Natural killer cell (primary cell): ENCODE results near the gene MYO1D. TPM values are rescaled to one million over a fixed set of nuclear protein-coding genes. Genes with fewer than 3 reads are reported as not detected.
A peak's percentile ranks its signal among the peaks of the same experiment; 100 is the strongest.

ENCODE experiments used
- ATAC-seq, 3 donors: fragments of 150-1000 bp in 2 of 3; fragments of 200-7000 bp in 1 of 3; cut with Tn5 transposase; 1 replicate in 1 of 3; 2 replicates in 2 of 3; pipeline ENCODE4 v1.10.0; 2021; ENCODE audit warnings: mild to moderate bottlenecking in 2 of 3, moderate library complexity in 2 of 3
- DNase-seq, 2 donors: peaks; one replicate each; pipeline versions ENCODE4 v3.0.0 to v3.0.0-alpha.2; 2013 to 2021; ENCODE audit warnings: mixed read lengths in 1 of 2
- H3K27ac ChIP-seq: one replicate; pipeline ENCODE4 v1.5.1; 2013; ENCODE audit warnings: mild to moderate bottlenecking, low read length
- H3K27me3 ChIP-seq: one replicate; pipeline ENCODE4 v1.6.1; 2013; ENCODE audit warnings: low read length; ENCODE audit not compliant: control insufficient read depth, insufficient read depth
- H3K36me3 ChIP-seq: one replicate; pipeline ENCODE4 v1.6.1; 2013; ENCODE audit warnings: low read length; ENCODE audit not compliant: control insufficient read depth, insufficient read depth
- H3K4me1 ChIP-seq: one replicate; pipeline ENCODE4 v1.6.1; 2013; ENCODE audit warnings: low read length; ENCODE audit not compliant: control insufficient read depth, insufficient read depth
- H3K4me3 ChIP-seq: one replicate; pipeline ENCODE4 v1.5.1; 2013; ENCODE audit warnings: low read length
- H3K9me3 ChIP-seq: one replicate; pipeline ENCODE4 v1.6.1; 2013; ENCODE audit warnings: low read length; ENCODE audit not compliant: control insufficient read depth, insufficient read depth
- H3K27ac Mint-ChIP-seq, 2 donors: one replicate each; pipeline ENCODE4 v1.8.0; 2022; ENCODE audit warnings: mild to moderate bottlenecking in 2 of 2, mixed read lengths in 2 of 2, moderate library complexity in 1 of 2
- H3K27me3 Mint-ChIP-seq, 2 donors: one replicate each; pipeline ENCODE4 v1.8.0; 2022; ENCODE audit warnings: low read depth in 2 of 2, mixed read lengths in 2 of 2
- H3K36me3 Mint-ChIP-seq: one replicate; pipeline ENCODE4 v1.8.0; 2022; ENCODE audit warnings: mixed read lengths
- H3K4me1 Mint-ChIP-seq, 2 donors: one replicate each; pipeline ENCODE4 v1.8.0; 2022; ENCODE audit warnings: mixed read lengths in 2 of 2
- H3K4me3 Mint-ChIP-seq: one replicate; pipeline ENCODE4 v1.8.0; 2022; ENCODE audit warnings: mild to moderate bottlenecking, moderate library complexity, mixed read lengths
- H3K9me3 Mint-ChIP-seq, 2 donors: one replicate each; pipeline ENCODE4 v1.8.0; 2022; ENCODE audit warnings: mixed read lengths in 2 of 2
- WGBS: methylation state at CpG from one replicate; pipeline ENCODE4 v1.1.7; 2013; ENCODE audit warnings: missing lambda C conversion rate; ENCODE audit not compliant: insufficient coverage; 5-methylcytosine and 5-hydroxymethylcytosine counted together
- intact Hi-C: fragments of 100-400 bp; cut with micrococcal nuclease; formaldehyde crosslinking; loops from one replicate; pipeline ENCODE4 v1.14.2; 2022
- total RNA-seq, 4 donors: library from RNA; stranded (reverse); fragments of 120-200 nt in 1 of 4; gene quantifications; one replicate each; pipeline versions ENCODE4 v1.2.3 to v1.2.4, GENCODE V29; 2013 to 2022
- TF ChIP-seq, protein P1 (sequence below): fragments of 200-600 bp; IDR thresholded peaks from one replicate; pipeline ENCODE4 v1.8.0; 2022; ENCODE audit warnings: antibody characterized with exemption

The MYO1D gene
- total RNA-seq, 3 donors from 2014 or later (not counting 1 experiment from before 2014, with no cell fraction given): 6.8 to 20.2 (median 10.5) TPM

DNA sequence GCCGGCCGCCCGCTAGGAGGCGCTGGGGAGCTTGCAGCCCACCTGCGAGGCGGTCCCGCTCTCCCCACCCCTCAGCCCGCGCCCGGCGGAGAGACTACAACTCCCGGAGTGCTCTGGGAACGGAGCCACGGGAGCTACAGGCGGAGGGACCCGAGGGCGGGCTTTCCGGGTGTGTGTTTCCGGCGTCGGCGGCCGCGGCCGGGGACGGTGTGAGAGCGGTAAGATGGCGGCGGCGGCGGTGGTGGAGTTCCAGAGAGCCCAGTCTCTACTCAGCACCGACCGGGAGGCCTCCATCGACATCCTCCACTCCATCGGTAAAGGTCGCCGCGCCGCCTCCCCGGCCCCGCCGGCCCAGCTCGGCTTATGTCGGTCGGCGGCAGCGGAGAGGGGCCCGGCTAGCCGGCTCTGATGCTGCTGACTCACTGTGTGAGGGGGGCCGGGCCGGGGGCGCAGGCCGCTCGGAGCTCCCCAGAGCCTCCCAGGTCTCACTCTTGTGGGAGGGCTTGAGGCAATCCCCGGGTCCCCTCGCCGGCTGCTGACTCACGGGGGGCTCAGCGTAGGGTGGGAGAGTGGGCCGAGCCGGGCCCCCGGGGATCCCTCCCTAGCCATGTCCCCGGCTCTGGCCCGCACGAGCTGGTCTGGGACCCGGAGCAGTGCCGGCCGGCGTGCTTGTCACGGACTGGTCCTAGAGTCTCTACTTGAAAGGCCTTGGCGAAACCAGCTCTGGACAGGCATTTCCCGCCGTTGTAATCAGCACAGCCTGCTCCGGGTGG lies 432.4 kb downstream of the MYO1D start, which contains the start of gene PSMD11:
Gene PSMD11 (plus strand): TSS at position 210 of the 773 bp plus-strand sequence. CDS start 14 bp downstream, at position 224.
- peak within 1 kb of the TSS; percentile 82 to 95 for H3K27ac Mint-ChIP-seq
- peak; percentile 94 to 98 for DNase-seq
- H3K4me3 ChIP-seq: peak within 1 kb of the TSS; percentile 86
- H3K9me3 Mint-ChIP-seq: no peaks in the 10 kb centered on the region
- H3K36me3 ChIP-seq: peaks cover 17% of the 10 kb centered on the region
- peaks cover 12% of the 10 kb centered on the region for H3K4me1 ChIP-seq
- WGBS: under 1% methylated on average over 74 of the region's 74 CpGs
- H3K4me3 Mint-ChIP-seq: peak within 1 kb of the TSS; percentile 86
- intact Hi-C loops: loop anchor here (1.0 to 10.0 kb wide), 2 partner anchors 94 to 190 kb away; partner anchors contain the start of gene ZNF207
- H3K27me3 Mint-ChIP-seq: no peaks in the 10 kb centered on the region
- peaks cover 2% of the 10 kb centered on the region for H3K36me3 Mint-ChIP-seq
- ATAC-seq: peak; percentile 91 to 99 (median 97)
- no peaks in the 10 kb centered on the region for H3K9me3 ChIP-seq
- H3K27me3 ChIP-seq: no peaks in the 10 kb centered on the region
- H3K4me1 Mint-ChIP-seq: peaks cover 28 to 33% of the 10 kb centered on the region in 2 donors
- peak within 1 kb of the TSS; percentile 68 for H3K27ac ChIP-seq
- TF ChIP-seq, protein P1, sequence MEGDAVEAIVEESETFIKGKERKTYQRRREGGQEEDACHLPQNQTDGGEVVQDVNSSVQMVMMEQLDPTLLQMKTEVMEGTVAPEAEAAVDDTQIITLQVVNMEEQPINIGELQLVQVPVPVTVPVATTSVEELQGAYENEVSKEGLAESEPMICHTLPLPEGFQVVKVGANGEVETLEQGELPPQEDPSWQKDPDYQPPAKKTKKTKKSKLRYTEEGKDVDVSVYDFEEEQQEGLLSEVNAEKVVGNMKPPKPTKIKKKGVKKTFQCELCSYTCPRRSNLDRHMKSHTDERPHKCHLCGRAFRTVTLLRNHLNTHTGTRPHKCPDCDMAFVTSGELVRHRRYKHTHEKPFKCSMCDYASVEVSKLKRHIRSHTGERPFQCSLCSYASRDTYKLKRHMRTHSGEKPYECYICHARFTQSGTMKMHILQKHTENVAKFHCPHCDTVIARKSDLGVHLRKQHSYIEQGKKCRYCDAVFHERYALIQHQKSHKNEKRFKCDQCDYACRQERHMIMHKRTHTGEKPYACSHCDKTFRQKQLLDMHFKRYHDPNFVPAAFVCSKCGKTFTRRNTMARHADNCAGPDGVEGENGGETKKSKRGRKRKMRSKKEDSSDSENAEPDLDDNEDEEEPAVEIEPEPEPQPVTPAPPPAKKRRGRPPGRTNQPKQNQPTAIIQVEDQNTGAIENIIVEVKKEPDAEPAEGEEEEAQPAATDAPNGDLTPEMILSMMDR: peak; percentile 83

DNA sequence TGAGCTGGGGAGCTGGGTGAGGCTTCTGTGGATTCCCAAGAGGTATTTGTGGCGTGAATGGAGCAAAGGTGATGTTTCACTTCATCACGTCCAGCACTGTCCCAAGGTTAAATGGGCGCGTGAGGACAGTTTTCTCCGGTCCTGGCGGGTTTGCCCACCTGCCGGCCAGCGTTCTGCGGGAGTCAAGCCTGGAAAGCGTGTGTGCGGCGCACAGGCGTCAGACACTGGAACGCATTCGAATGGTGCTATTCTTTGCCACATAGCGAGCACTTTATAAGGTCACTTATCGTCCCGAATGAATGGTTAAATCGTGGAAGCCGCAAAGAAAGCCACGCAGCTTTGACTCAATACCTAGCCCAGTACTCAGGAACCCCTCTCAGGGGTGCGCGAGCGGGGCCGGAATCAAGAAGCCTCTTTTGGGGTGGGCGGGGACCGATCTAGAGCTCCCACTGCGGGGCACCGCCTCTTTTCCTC lies 433.1 kb downstream of the MYO1D start:
- H3K27me3 Mint-ChIP-seq: no peaks in the 10 kb centered on the region
- TF ChIP-seq, protein P1: no peak
- Histone ChIP-seq H3K4me3 (peak overlapping the region; percentile 86), H3K36me3 (peaks cover 10% of the 10 kb centered on the region), H3K27ac (no peak overlapping the region), H3K9me3 (no peaks in the 10 kb centered on the region), H3K4me1 (peaks cover 12% of the 10 kb centered on the region), H3K27me3 (no peaks in the 10 kb centered on the region)
- no peak for DNase-seq
- 9% methylated on average over 29 of the region's 29 CpGs for WGBS
- peak overlapping the region; percentile 82 to 95 for H3K27ac Mint-ChIP-seq
- ATAC-seq: no peak
- H3K9me3 Mint-ChIP-seq: no peaks in the 10 kb centered on the region
- peak overlapping the region; percentile 86 for H3K4me3 Mint-ChIP-seq
- H3K4me1 Mint-ChIP-seq: peaks cover 25 to 33% of the 10 kb centered on the region in 2 donors
- intact Hi-C loops: loop anchor here (1.0 to 10.0 kb wide), 2 partner anchors 94 to 189 kb away; partner anchors contain the start of gene ZNF207
- no peaks in the 10 kb centered on the region for H3K36me3 Mint-ChIP-seq

Other genes with a start within 250 kb of the MYO1D start
- not detected for gene TMEM98, start 51.0 kb upstream of the MYO1D start, total RNA-seq
- not detected for gene SPACA3, start 114.7 kb upstream of the MYO1D start, total RNA-seq